Lung (tissue), 12 donors: ENCODE data around the gene PSMA5. TPM values are rescaled to one million over a fixed set of nuclear protein-coding genes. Genes with fewer than 3 reads are reported as not detected.

Experiments used
- ATAC-seq: fragments of 200-7000 bp; cut with Tn5 transposase; one replicate; pipeline ENCODE4 v1.9.1; 2020; ENCODE audit warnings: moderate number of reproducible peaks; ENCODE audit not compliant: insufficient read depth, low FRiP score
- DNase-seq, 3 donors: peaks; one replicate each; pipeline ENCODE4 v3.0.0-alpha.2; 2013 to 2017
- H3K27ac ChIP-seq, 2 donors: one replicate each; pipeline ENCODE4 v1.5.1; 2013; ENCODE audit warnings: mild to moderate bottlenecking in 2 of 2, moderate library complexity in 2 of 2, control low read depth in 1 of 2, inconsistent platforms in 1 of 2, low read depth in 1 of 2, low read length in 1 of 2
- H3K27me3 ChIP-seq, 3 donors: one replicate each; pipeline ENCODE4 v1.5.1; 2013; ENCODE audit warnings: low read length in 2 of 3; ENCODE audit not compliant: control insufficient read depth in 3 of 3, insufficient read depth in 3 of 3
- H3K36me3 ChIP-seq, 4 donors: one replicate each; pipeline ENCODE4 v1.5.1; 2013; ENCODE audit warnings: low read length in 4 of 4, mild to moderate bottlenecking in 1 of 4, moderate library complexity in 1 of 4; ENCODE audit not compliant: control insufficient read depth in 4 of 4, insufficient read depth in 4 of 4
- H3K4me1 ChIP-seq, 5 donors: one replicate each; pipeline ENCODE4 v1.5.1; 2013; ENCODE audit warnings: low read length in 5 of 5, mild to moderate bottlenecking in 2 of 5, moderate library complexity in 1 of 5; ENCODE audit not compliant: control insufficient read depth in 5 of 5, insufficient read depth in 5 of 5
- H3K4me3 ChIP-seq: one replicate; pipeline ENCODE4 v1.5.1; 2013; ENCODE audit warnings: mild to moderate bottlenecking, control low read depth, moderate library complexity
- H3K9ac ChIP-seq, 2 donors: one replicate each; pipeline ENCODE4 v1.5.1; 2013; ENCODE audit warnings: low read length in 2 of 2, control low read depth in 1 of 2; ENCODE audit not compliant: insufficient read depth in 1 of 2
- H3K9me3 ChIP-seq, 4 donors: one replicate each; pipeline ENCODE4 v1.5.1; 2013; ENCODE audit warnings: low read length in 3 of 4, mild to moderate bottlenecking in 1 of 4, moderate library complexity in 1 of 4; ENCODE audit not compliant: control insufficient read depth in 4 of 4, insufficient read depth in 3 of 4
- CTCF ChIP-seq: IDR thresholded peaks from 2 replicates; pipeline ENCODE4 v1.5.1; 2012; ENCODE audit warnings: mild to moderate bottlenecking; ENCODE audit errors: control extremely low read depth, extremely low read depth
- WGBS, 2 donors: extraction: QIAGEN DNeasy Blood & Tissue Kit; methylation state at CpG; one replicate each; pipeline ENCODE4 v1.1.7; 2013; 5-methylcytosine and 5-hydroxymethylcytosine counted together
- polyA plus RNA-seq, 2 donors: library from polyadenylated mRNA; stranded (reverse); fragments of 200-250 nt; gene quantifications; one replicate each; pipeline ENCODE4 v1.2.1, GENCODE V29; 2013
- total RNA-seq, 2 donors: library from RNA; depleted of rRNA in 1 of 2; stranded (reverse); fragments of >200 nt in 1 of 2; gene quantifications; one replicate each; pipeline ENCODE4 v1.2.1, GENCODE V29; 2014 to 2021
- donor health status: control.
- donor health status: control.
- donor health status: Bipolar disorder and iron deficiency.
- donor health status: healthy.
- donor health status: DM: yes; HTN: yes; CAD: no.

Gene PSMA5
- total and polyA plus RNA-seq, 4 donors = 33.8 to 93.0 (median 71.8) TPM

- no peak for TF ChIP-seq CTCF
- no peak overlapping the region for H3K27ac ChIP-seq
- H3K36me3 ChIP-seq = no peaks in the 10 kb centered on the region
- no peak for DNase-seq
- H3K9ac ChIP-seq = no peak overlapping the region
- H3K4me1 ChIP-seq = no peaks in the 10 kb centered on the region
- H3K9me3 ChIP-seq = no peaks in the 10 kb centered on the region
- no peak overlapping the region for H3K4me3 ChIP-seq
- WGBS, 2 donors = 68 to 72% methylated on average over 3 of the region's 3 CpGs
- H3K27me3 ChIP-seq = peaks cover 0 to 55% (median 39%) of the 10 kb centered on the region in 3 donors
- no peak for ATAC-seq
Observed at GRCh38 chr1:109472779-109473178, 46.5 kb upstream of the PSMA5 start.

GRCh38 chr1:109470245-109470644 is 44.0 kb upstream of the PSMA5 start:
- no peak for DNase-seq
- 54 to 59% methylated on average over 6 of the region's 6 CpGs for WGBS, 2 donors
- no peaks in the 10 kb centered on the region for H3K36me3 ChIP-seq
- no peak overlapping the region for H3K4me3 ChIP-seq
- no peak overlapping the region for H3K9ac ChIP-seq
- H3K27ac ChIP-seq = no peak overlapping the region
- peaks cover 0 to 70% (median 53%) of the 10 kb centered on the region in 3 donors for H3K27me3 ChIP-seq
- H3K4me1 ChIP-seq = peaks cover 0 to 5% (median 5%) of the 10 kb centered on the region in 5 donors
- ATAC-seq = no peak
- H3K9me3 ChIP-seq = no peaks in the 10 kb centered on the region
- TF ChIP-seq CTCF = no peak

GRCh38 chr1:109468903-109469302 is 42.7 kb upstream of the PSMA5 start:
- Histone ChIP-seq H3K4me3 (no peak overlapping the region), H3K27ac (no peak overlapping the region), H3K36me3 (no peaks in the 10 kb centered on the region), H3K4me1 (peaks cover 0 to 5% (median 5%) of the 10 kb centered on the region in 5 donors), H3K27me3 (peaks cover 0 to 82% (median 66%) of the 10 kb centered on the region in 3 donors), H3K9ac (no peak overlapping the region), H3K9me3 (no peaks in the 10 kb centered on the region)
- no peak for DNase-seq
- ATAC-seq = no peak
- TF ChIP-seq CTCF = no peak
- 34 to 42% methylated on average over 2 of the region's 2 CpGs for whole genome bisulfite sequencing, 2 donors

GRCh38 chr1:109468061-109468460 is 41.8 kb upstream of the PSMA5 start:
- DNase-seq (no peak), ATAC-seq (no peak)
- Histone ChIP-seq H3K4me3 (no peak overlapping the region), H3K4me1 (peaks cover 0 to 5% (median 5%) of the 10 kb centered on the region in 5 donors), H3K27ac (no peak overlapping the region), H3K27me3 (peaks cover 0 to 86% (median 68%) of the 10 kb centered on the region in 3 donors), H3K9ac (no peak overlapping the region), H3K9me3 (no peaks in the 10 kb centered on the region), H3K36me3 (no peaks in the 10 kb centered on the region)
- 90 to 100% methylated on average over 1 of the region's 1 CpG for WGBS, 2 donors
- no peak for TF ChIP-seq CTCF
